Neural progenitor cell (in vitro differentiated cells): Measurements from ENCODE around the gene PADI2.

Experiments
- CTCF ChIP-seq: fragments of 200-600 bp; sonication (generic); IDR thresholded peaks from 2 replicates; pipeline ENCODE4 v1.5.1; 2017; ENCODE audit warnings: antibody characterized with exemption, mild to moderate bottlenecking
- EZH2 ChIP-seq: fragments of 200-600 bp; sonication (generic); IDR thresholded peaks from 2 replicates; pipeline ENCODE4 v1.6.1; 2017; ENCODE audit warnings: antibody characterized with exemption, mild to moderate bottlenecking, moderate library complexity
- EZH2phosphoT487 ChIP-seq: fragments of 200-600 bp; sonication (generic); IDR thresholded peaks from 2 replicates; pipeline ENCODE4 v1.6.1; 2017; ENCODE audit warnings: antibody characterized with exemption

DNA sequence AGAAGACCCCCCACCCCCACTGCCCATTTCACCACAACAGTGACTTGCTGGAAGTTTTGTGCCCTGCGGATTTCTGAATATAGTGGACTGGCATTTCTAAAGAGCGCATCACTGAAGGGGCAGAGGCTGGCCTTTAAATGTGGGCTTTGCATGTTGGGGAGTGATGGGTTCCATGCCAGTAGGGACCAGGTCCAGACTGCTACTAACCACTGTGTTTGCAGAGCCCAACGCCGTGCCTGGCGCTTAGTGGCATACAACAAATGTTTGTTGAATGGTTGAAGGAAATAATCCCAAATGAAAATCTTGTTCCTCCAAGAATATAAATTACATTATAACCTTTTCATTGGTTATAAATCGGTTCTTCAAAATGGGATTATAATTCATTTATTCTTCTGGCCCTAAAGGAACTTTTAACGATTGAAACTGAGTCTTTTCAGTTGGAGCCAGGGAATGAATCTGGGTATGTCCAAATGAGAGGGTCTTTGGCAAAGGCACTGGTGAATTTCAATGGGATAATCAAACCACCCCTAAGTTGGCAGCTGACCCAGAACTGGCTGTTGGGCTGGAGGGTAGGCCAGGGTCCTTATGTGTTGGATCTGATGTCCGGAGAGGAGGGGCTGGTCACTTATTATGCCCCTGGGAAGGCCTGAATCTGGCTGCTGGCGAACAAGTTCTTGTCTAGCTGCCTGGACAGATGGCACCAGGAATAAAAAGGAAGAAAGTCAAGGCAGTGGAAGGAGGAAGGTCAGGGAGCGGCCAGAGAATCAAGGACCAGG is 51.6 kb downstream of the PADI2 start:
- TF ChIP-seq CTCF (no peak), EZH2 (no peak), EZH2phosphoT487 (no peak)
